Gastroesophageal sphincter (tissue), 3 donors: ENCODE measurements around the gene SUGCT.

Experiments
- POLR2A ChIP-seq, 2 donors: fragments of 450-650 bp; IDR thresholded peaks; one replicate each; pipeline ENCODE4 v1.6.1; 2017; ENCODE audit warnings: antibody characterized with exemption in 2 of 2, mild to moderate bottlenecking in 2 of 2, moderate library complexity in 1 of 2
- TF ChIP-seq, protein P1 (sequence below), 4 experiments: fragments of 200-600 bp in 2 of 4; fragments of 450-650 bp in 2 of 4; sonication (generic) in 1 of 4; IDR thresholded peaks; one replicate each; pipeline ENCODE4 v1.5.1; 2017 to 2019; ENCODE audit warnings: antibody characterized with exemption in 4 of 4, mild to moderate bottlenecking in 2 of 4, moderate library complexity in 2 of 4

DNA sequence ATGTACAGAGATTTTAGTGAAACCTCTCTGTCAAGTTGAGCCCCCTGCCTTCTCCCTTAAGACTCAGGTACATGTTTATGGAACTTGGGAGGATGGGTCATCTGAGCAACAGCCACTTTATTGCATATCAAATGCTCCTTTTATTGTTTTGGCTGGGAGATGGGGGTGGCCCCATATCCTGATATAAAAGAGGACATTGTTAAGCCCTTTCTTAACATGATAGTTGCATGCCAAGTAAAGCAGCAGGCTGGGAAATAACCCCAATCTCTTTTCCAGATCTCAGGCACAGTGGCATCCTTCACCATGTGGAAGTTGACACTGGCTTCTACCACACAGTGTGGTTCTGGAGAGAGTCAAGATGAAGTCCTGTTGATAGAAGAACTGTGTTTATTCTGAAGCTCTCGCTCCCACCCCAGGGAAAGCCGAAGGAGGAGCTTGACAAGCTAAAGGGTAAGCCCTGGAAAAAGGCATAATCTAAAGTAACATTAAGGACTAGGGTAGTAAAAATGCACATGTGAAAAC lies 746.7 kb downstream of the SUGCT start:
- TF ChIP-seq, protein P1, sequence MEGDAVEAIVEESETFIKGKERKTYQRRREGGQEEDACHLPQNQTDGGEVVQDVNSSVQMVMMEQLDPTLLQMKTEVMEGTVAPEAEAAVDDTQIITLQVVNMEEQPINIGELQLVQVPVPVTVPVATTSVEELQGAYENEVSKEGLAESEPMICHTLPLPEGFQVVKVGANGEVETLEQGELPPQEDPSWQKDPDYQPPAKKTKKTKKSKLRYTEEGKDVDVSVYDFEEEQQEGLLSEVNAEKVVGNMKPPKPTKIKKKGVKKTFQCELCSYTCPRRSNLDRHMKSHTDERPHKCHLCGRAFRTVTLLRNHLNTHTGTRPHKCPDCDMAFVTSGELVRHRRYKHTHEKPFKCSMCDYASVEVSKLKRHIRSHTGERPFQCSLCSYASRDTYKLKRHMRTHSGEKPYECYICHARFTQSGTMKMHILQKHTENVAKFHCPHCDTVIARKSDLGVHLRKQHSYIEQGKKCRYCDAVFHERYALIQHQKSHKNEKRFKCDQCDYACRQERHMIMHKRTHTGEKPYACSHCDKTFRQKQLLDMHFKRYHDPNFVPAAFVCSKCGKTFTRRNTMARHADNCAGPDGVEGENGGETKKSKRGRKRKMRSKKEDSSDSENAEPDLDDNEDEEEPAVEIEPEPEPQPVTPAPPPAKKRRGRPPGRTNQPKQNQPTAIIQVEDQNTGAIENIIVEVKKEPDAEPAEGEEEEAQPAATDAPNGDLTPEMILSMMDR (IDR thresholded peaks at IDR 0.05), result no peak
- no peak for TF ChIP-seq POLR2A (IDR thresholded peaks at IDR 0.05)
